Stimulated activated CD4-positive, alpha-beta T cell treated with anti-CD3 and anti-CD28 coated beads, Interleukin-2, amount 100 ng/mL, for 24 hours (primary cell): ENCODE data around the gene SLC29A2.
"Not testable (repeated sequence)": the region's sequence is repeated elsewhere in the genome, so short reads cannot be mapped to it uniquely, and the experiment has no call there.

Experiments used
- DNase-seq, 2 donors: peaks; one replicate each; pipeline ENCODE4 v3.0.0-alpha.2; 2020

The SLC29A2 gene

DNA sequence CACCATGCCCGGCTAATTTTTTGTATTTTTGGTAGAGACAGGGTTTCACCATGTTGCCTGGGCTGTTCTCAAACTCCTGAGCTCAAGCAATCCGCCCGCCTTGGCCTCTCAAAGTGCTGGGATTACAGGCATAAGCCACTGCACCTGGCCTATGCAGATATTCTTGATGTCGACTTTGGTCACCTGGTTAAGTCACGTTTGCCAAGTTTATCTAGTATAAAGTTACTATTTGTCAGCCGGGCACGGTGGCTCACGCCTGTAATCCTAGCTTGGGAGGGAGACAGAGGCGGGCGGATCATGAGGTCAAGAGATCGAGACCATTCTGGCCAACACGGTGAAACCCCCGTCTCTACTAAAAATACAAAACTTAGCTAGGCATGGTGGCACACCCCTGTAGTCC is 12.8 kb upstream of the SLC29A2 start:
- not testable (repeated sequence) for DNase-seq

DNA sequence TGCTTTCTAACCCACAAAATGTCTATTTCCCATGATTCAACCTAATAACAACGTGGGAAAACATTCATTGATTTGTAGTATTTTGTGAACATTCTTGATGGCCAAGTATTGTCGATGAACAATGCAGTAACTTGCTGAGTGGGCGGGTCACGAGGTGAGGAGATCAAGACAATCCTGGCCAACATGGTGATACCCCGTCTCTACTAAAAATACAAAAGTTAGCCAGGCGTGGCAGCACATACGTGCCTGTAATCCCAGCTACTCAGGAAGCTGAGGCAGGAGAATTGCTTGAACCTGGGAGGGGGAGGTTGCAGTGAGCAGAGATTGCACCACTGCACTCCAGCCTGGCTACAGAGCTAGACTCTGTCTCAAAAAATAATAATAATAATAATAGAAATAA is 8.7 kb upstream of the SLC29A2 start:
- not testable (repeated sequence) for DNase-seq

DNA sequence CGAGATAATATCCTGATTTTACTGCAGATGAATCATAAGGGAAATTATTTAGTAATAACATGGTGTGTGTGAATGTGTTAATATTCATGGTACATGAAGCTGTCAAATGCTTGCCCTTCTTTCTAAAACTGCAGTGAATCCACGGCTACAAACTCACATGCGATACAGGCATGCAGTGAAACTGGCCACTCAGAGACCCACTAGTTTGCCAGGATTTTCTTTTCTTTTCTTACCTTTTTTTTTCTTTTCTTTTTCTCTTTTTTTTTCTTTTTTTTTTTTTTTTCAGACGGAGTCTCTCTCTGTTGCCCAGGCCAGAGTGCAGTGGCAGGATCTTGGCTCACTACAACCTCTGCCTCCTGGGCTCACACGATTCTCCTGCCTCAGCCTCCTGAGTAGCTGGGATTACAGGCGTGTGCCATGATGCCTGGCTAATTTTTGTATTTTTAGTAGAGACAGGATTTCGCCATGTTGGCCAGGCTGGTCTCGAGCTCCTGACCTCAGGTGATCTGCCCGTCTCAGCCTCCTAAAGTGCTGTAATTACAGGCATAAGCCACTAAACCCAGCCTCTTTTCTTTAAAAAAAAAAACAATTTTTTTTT is 2.2 kb upstream of the SLC29A2 start:
- not testable (repeated sequence) for DNase-seq

DNA sequence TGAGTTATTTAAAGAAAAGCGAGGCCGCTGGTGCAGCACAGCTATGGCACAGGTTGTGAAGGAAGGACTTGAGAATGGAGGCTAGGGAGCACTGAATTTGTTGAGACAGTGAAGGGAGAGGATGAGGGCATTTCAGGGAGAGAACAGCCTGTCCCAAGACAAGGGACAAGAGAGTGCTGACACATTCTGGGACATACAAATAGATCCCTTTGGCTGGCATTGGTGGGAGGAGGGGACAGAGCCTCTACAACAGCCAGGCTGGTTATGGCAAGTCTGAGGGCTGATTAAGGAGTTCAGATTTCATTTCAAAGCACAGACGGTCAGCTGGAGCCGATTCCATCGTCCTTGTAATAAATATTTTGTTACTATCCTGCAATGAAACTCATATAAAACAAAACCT is 1.7 kb upstream of the SLC29A2 start:
- no peak for DNase-seq

DNA sequence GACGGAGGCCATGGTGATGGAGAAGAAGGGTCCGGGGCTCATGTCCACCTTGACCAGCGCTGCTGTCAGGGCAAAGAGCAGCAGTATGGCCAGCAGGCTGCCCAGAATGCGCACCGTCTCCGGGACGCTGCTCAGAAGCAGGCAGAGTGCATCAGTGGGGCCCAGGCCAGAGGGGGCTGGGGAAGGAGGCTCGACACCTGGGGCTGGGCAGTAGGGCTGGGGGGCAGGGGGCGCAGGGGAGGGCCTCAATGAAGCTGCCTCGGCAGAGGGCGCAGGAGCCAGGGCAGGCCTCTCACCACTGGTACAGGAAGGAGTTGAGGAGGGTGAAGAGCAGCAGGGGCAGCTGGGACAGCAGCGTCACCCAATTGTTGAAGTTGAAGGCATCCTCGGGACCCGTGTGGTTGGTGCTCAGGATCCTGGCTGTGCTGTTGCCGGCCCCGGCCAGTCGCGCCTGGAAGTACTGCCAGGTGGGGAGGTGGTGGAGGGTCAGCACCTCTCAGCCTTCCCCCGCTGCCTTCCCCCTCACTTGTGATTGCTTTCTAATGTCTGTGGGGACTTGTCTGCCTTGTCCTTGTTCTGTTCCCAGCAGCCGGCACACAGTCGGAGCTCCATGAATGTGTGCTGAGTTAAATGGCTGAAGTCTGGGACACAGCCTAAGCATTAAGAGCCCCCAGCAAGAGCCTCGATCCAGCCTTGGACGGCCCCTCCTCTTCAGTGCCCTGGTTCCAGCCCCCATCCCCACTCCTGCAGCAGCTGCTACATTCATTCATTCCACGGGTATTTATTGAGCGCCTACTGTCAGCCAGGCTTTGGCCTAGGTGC is 2.3 kb downstream of the SLC29A2 start:
- DNase-seq: no peak

DNA sequence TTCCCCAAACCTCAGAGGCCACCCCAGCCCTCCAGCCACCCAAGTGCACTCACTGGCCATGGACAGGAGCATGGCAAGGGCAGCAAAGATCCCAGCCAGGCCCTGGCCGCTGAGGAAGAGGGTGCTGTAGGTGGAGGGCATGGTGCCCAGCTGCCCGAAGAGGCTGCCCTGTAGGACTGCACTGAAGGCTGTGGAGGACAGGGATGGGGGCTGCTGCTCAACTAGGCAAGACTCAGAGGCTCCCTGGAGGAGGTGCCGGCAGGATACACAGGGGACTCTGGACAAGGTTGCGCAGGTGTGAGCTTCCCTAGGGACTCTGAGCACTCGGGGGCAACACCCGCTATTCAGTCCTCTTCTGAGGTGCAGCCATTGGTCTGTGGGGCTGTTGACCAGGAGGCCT is 3.1 kb downstream of the SLC29A2 start:
- no peak for DNase-seq

DNA sequence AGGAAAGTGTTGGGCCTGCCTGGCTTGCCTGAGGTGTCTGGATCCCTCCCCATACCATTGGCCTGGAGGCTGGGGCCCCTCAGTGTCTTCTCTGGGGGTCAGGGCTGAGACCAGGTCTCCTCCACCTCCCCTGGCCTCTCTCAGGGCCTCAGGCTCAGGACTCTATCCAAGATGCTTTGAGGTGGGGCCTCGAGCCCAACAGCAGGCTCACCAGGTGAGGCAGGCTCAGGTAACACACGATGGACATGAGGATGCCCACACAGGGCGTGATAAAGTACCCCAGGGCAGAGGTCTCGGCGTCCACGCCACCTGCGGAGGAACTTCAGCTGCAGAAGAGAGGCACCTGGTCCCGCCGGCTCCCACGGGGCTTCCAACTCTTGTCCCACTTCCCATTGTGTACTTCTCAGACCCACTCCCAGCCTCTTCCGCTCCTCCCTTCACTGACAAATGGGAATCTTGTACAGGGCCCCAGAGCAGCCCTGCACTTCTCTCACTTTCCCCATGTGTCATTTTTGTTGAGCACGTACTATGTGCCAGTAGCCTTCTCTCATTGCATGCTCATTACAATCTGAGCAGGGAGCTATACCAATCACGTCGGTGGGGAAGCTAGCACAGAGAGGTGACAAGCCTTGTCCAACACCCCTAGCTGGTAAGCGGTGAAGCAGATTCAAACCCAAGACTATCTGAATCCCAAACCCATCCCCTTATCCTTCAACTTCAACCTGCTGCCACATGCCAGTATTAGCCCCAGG is 3.8 kb downstream of the SLC29A2 start:
- no peak for DNase-seq

DNA sequence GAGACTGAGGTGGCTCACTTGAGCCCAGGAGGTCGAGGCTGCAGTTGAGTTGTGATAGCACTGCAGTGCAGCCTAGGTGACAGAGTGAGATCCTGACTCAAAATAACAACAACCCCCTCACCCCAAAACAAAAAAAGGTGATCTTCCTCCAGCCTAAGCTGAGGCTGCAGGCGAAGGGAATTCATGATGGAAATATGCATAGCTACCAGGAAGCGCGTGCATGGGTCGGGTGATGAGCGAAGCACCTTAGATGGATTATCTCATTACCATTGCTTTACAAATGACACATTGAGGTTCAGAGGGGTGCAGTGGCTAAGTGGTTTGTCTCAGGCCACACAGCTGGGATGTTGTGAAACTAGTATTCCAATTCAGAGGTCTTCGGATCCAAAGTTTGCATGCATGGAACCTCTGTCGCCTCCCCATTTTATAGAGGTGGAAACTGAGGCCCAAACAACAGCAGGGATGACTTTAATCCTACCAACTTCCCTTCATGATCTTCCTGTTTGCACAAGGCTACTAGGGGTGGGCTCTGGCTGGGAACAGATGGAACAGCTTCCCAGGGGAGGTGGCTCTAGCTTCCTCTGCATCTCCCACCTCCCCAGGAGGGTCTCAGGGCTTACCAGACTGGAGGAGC is 4.6 kb downstream of the SLC29A2 start:
- DNase-seq: no peak

DNA sequence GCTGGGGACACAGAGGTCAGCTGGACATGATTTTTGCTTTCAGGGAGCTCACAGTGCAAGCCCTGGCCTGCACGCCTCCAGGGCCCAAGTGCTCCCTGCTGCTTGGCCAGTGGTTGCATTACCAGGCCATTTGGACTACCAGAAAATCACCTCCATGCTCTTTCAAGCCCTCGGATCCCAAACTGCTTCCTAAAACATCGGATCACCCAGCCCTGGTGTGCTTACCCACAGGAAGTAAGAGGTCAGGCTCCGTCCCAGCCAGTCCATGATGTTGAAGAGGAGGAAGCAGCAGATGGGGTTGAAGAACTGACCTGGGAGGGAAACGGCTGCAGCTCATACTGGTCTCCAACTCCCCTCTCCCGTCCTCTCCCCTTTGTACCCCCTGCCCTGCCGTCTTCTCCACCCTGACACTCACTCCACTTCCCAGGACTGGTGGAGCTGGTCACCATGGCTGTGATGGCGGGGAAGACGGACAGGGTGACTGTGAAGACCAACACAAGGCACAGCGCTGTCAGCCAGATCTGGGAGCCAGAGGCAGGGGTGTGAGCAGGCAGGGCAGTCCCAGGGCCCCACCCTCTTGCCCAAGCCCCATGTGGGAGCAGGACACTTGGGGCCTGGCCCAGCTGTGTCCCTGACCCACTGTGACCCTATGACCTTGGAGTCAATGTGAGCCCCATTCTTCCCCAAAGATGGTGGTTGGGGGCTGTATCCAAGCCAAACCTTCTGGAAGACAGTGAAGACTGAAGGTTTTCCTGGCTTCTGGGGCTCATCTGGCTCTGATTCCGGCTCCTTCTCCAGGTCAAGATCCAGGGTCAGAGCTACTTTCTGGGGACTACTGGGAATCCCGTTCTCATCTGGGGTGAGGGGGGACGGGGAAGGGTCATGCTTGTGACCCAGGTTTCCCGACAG is 5.6 kb downstream of the SLC29A2 start:
- no peak for DNase-seq

DNA sequence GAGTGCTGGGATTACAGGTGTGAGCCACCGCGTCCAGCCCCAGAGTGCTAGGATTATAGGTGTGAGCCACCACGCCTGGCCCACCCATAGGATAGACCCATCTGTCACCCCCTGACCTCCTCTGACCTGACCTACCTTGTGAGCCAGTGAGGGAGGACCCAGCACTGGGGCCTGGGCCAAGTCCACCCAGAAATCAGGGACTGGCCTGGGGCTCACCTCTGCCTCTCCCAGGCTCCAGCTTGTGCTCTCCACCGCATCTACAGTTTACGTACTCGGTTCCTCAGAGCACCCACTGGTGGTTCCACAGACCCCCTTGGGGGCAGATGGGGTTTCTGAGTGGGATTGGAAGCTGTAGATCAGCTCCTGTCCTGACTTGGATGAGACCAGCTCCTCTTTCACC is 6.4 kb downstream of the SLC29A2 start:
- DNase-seq: no peak

DNA sequence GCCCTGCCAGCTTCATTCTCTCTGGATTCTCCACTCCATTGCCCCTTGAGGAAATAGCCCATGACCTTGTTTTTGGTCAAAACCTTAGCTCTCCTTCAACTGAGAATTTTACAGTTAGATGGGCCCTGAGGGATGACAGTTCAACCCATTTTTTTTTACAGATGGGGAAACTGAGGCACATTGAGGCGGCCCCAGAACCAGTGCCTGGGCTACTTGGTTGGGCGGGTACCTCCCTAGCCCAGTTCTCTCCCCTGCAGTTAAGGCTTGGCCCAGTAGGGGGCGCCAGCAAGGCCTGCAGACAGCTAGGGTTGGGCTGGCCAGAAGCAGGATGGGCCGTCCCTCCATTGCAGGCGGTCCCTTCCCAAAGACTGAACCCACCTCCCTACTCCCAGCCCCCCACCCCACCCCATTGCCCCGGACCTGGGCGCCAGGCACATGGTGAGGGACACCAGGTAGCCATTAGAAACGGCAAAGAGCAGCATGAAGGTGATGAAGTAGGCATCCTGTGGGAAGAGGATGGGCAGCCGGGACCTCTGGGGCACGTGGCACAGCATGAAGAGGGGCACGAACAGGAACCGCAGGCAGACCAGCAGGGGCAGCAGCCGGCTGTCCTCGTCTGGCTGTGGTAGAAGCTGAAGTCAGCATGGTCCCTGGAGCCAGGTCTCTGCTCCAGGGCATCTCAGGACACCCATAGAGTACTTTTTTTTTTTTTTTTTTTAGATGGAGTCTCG is 7.6 kb downstream of the SLC29A2 start:
- peak; percentile 82 to 89 for DNase-seq

DNA sequence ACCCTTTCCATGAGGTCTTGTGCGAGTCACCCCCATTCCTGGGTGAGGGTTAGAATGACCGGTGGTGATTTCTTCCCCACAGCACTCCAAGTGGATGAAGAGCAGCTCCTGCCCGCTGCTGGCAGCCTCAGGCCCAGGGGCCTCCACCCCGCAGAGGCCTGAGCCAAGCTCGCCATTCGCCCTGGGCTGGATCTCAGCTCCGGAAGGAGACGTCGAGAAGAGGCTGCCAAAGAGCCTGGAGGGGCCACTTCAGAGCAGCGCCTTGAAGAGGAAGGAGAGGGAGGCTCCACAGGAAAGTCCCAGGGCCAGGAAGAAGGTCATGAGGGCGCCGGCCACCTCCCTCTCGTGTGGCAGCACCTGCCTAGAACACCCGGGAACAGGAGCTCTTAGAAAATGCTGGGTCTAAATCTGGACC is 8.4 kb downstream of the SLC29A2 start:
- no peak for DNase-seq

DNA sequence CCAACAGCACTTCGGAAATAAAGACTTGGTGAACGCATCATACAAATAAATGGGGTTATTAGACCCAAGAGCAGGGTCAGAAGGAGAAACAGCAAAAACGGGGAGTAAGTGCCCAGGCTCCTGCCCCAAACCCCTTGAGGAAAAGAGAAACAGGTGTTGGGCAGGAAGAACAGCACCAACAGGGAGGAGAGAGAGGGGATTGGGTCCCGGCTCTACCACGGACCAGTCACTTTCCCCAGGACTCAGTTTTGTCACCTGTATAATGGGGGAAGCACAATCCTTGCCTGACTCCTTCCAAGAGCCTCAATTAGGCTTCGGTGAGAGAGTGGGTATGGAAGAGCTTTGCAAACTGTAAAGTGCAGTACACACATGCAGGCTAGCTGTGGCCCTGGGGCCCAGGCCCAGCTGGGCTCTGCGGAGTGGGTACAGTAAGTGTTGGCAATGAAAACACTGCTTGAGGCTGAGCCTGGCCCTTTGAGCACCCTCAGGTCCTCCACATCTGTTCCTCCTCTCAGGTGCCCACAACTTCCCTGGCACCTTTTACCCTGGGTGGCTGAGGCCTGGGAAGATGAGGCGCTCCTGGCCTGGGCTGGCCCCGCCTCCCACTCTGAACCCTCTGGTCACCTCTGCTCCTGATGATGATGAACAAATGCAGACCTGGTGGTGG is 8.9 kb downstream of the SLC29A2 start:
- DNase-seq: no peak

DNA sequence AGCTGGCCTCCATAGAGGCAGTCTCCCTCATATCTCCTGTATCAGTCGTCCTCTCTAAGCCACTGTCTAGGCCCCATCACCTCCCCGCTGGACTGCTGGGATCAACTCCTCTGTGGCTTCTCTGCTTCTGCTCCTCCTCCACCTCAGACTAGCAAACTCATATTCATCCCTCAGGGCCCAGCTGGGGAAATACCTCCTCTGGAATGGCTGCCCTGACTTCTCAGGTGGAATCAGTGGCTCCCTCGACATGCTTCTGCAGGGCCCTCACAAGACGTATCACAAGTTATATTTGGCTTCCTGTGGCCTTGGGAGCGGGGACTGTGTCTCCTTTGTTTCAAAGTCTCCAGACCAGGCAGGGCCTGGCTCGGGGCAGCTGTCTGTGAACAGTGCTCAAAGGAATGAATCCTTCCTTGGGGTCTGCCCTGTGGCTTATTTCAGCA is 10.0 kb downstream of the SLC29A2 start:
- DNase-seq: no peak

DNA sequence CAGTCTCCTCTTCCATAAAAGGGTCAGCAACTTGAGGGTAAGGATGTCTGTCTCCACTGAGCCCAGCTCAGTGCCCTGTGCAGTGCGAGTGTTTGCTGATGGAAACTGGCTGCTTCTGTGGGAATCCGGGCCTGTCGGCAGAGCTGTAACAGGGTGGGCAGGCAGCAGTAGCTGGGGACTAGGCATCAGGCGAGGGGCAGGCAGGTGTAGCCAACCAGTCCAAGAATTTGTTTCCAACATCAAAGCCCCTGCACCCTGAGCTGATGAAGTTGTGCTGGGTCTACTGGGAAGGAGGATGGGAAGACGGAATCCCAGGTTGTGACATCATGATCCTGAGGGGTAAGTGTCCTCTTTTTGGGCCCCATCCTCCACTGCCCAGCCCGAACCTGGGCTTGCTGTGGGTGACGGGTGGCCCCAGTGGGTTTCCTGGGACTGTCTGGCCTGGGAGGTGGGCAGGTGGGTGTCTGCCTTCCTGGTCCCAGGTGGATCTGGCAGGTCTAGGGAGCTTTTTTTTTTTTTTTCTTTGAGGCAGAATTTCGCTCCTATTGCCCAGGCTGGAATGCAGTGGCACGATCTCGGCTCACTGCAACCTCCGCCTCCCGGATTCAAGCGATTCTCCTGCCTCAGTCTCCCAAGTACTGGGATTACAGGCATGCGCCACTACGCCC is 11.0 kb downstream of the SLC29A2 start:
- DNase-seq: no peak

DNA sequence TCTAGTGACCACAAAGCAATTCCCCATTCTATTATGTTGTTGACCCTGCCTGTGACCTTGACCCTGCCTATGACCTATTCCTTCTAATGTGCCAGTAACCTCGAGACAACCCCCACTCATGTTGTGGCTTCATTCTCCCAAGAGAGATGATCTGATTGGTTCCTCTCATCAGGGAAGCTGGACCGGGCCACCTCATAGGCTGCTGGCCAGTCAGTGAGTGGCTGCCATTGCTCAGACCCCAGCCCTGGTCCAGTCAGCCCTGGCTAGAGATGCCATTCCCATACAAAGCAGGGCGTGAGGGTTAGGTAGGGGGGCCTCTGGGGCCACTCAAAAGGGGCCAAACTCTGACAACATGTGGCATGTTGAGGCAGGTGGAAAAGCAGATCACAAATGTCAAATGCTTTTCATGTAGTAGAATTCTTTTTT is 11.9 kb downstream of the SLC29A2 start:
- no peak for DNase-seq

DNA sequence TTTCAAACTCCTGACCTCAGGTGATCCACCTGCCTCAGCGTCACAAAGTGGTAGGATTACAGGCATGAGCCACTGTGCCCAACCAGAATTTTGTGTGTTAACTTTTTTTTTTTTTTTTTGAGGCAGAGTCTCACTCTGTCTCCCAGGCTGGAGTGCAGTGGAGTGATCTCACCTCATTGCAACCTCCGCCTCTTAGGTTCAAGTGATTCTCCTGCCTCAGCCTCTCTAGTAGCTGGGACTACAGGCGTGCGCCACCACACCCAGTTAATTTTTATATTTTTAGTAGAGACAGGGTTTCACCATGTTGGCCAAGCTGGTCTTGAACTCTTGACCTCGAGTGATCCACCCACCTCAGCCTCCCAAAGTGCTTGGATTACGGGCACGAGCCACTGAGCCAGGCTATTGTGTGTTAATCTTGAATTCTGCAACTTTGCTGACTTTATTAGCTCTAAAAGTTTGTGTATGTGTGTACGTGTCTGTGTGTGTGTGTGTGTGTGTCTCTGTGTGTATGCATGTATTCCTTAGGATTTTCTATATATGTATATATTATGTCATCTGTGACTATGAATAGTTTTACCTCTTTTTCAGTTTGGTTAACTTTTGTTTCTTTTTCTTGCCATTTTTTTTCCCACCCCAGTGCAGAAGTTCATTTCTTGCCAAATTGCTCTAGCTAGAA is 20.9 kb downstream of the SLC29A2 start:
- DNase-seq: not testable (repeated sequence)

DNA sequence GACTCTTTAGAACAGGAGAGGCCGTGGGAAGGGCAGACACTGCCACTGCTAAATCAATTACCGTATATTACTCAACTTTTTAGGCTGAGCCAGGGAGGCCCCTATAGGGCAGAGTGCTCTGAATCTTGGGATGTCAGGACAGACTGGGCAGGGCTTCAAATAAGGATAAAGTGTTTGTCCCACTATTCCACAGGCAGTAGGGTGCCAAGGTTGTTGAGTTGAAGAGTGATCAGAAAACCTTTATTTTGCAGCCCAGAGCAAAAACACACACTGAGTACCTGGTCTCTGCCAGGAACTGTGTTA is 22.5 kb downstream of the SLC29A2 start:
- no peak for DNase-seq

DNA sequence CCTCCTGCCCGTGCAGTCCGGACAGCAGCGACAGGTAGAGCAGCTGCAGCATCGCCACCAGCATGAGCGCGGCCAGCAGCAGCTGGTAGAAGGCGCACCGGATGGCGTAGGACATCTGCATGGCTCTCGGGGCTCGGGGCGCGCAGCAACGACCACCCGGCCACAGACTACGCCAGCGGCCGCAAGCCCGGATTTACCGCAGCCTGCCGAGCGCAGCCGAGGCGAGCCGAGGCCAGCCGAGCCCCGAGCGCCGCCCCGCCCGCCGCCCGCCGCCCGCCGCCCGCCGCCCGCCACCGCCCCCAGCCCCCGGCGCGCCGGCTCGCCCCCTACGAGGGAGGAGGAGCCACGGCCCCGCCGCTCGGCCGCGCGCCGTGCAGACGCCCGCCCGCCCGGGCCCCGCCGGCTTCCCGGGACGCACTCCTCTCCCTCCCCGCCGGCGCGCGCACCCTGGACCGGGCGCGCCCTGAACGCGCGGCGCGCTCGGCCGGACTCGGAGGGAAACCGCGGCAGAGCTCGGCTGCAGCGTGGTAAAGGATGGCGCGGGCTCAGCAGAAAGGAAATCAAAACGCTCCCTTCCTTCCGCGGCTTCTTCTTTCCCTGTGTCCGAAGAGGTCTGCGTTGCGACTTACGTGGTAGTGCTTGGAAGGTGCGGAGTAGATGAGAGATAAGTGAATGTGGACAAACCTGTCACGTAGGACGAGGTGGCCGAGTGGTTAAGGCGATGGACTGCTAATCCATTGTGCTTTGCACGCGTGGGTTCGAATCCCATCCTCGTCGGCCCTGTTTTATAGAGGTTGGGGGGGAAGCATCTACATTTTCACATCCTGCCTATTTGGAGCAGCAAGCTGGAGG is 23.9 kb downstream of the SLC29A2 start, which contains the start of gene B4GAT1:
TSS of gene B4GAT1 (minus strand) at position 205 of the 852 bp plus-strand sequence. CDS start at position 121, 84 bp downstream.
- peak; percentile 87 to 90 for DNase-seq
